Right ventricle myocardium inferior (tissue), 1 donor: Measurements from ENCODE around the gene A1CF. TPM values are rescaled to one million over a fixed set of nuclear protein-coding genes. Genes with fewer than 3 reads are reported as not detected.

ENCODE experiments used
- ATAC-seq: fragments of 200-7000 bp; cut with Tn5 transposase; one replicate; pipeline ENCODE4 v1.9.1; 2020; ENCODE audit warnings: mild to moderate bottlenecking, moderate library complexity
- DNase-seq: peaks from one replicate; pipeline ENCODE4 v3.0.0; 2021; ENCODE audit errors: missing footprints
- intact Hi-C: fragments of 100-400 bp; cut with DNase I; formaldehyde crosslinking; loops from one replicate; pipeline ENCODE4 v1.11.0; 2022
- total RNA-seq: library from RNA; stranded (reverse); fragmentation: NEBNext Ultra II Directional; extraction: Animal tissue kit (Norgen Biotek cat#: 25700); gene quantifications from one replicate; pipeline ENCODE4 v1.2.1, GENCODE V29; 2021
- donor health status: DM: no; HTN: yes; CAD: no; lungs with severe emphysema.

A1CF gene
- total RNA-seq, 1 donor from 2014 or later, result not detected

- DNase-seq (no peak), ATAC-seq (no peak)
- intact Hi-C loops, result no loop called here
Observed at GRCh38 chr10:50876429-50876828, 9.0 kb downstream of the A1CF start.

GRCh38 chr10:50874723-50875122 is 10.7 kb downstream of the A1CF start:
- ATAC-seq (no peak), DNase-seq (no peak)
- intact Hi-C loops, result no loop called here

DNA sequence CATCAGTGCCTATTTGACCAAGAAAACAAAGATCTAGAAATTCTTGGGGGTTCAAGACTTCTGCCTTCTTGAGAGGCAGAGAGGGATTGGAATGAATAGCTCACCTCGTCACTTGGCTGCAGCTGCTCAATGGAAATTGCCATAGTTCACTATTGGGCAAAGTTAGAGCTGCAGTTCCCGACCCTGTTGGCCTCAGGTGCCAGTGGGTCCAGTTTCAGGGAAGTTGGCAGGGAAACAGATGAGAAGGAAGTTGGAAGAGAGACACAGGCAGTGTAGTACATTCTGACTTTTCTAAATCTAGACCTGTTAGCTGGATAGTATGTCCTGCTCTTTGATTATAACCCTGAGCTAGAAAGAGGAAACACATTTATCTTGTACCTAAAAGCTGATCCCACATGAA is 19.1 kb downstream of the A1CF start:
- no peak for DNase-seq
- no peak for ATAC-seq
- intact Hi-C loops, result no loop called here

DNA sequence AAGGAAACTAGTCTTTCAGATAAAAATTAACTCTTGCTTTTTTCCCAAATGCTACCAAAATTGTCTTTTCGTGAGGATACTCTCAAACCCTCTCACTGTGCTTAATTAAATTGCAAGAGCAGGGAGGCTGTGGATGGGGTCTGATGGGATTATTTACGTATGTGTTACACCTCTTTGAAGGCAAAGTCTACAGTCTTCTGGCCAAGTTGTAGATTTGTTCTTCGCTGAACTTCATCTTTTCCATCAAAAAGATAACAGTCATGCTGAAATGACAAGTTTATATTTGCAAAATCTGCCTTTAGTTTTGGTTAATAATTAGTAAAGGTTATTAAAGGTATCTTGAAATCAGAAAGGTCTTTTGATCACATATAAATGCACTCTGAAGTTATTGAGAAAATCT is 22.7 kb downstream of the A1CF start:
- ATAC-seq (no peak), DNase-seq (no peak)
- intact Hi-C loops, result no loop called here

DNA sequence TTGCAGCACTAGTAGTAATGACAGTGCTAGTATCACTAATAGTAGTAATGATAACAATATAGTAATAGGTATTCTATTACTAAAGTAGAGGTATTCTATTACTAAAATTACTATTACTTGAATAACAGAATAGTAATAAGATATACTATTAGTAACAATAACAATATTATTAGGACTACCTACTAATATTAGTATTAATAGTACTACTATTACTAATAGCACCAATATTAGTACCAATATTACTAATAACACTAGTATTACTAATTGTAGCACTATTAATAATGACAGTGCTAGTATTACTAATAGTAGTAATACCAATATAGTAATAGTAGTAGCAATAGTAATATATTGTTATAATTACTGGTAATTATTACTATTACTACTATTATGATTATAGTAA is 24.1 kb downstream of the A1CF start:
- intact Hi-C loops, result no loop called here
- no peak for DNase-seq
- no peak for ATAC-seq

GRCh38 chr10:50857579-50857978 is 27.8 kb downstream of the A1CF start:
- ATAC-seq, result no peak
- intact Hi-C loops, result no loop called here

GRCh38 chr10:50855461-50855860 is 30.0 kb downstream of the A1CF start:
- no peak for ATAC-seq
- no peak for DNase-seq
- intact Hi-C loops, result no loop called here

More at GRCh38 chr10:50857579-50857978, 27.8 kb downstream of the A1CF start:
- DNase-seq, result no peak

DNA sequence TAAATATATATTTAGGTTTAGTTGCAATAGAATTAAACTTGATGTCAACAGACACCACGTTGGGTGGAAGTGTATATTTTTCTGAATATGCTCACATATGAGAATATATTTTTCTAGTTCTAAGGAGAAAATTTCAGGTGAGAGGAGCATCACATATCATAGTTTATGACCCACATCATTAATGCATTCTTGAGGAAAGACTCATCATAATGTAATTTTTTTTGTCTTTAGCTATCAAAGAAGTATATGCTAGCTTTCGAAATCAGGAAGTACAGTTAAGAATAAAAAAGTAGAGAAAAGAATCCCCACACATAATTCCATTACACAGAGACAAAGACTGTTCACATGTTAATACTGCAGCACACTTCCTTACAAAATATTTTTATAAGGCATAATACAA is 30.4 kb downstream of the A1CF start:
- intact Hi-C loops, result no loop called here
- ATAC-seq, result no peak

DNA sequence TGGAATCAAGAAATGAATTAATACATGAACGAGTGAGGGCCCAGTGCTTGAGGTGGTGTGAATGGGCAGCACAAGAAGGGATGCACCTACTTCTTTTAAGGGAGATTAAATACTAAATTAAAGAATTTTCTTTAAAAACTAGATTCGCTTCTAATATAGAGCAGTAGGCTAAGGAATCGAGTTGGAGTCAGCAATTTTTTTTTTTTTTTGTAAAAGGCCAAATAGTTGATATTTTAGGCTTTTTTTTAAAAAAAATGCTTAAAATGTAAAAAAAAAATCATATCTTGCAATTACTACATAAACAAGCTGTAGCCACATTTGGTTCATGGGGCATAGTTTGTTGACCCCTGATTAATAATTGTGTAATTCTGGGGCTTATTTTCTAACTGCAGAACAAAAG is 31.9 kb downstream of the A1CF start:
- intact Hi-C loops, result no loop called here
- peak; percentile 15 for DNase-seq
- no peak for ATAC-seq

More for the DNA sequence above, 30.4 kb downstream of the A1CF start:
- DNase-seq, result no peak

- no peak for DNase-seq
- ATAC-seq, result no peak
- intact Hi-C loops, result no loop called here
Observed at GRCh38 chr10:50851884-50852671, 33.3 kb downstream of the A1CF start.

GRCh38 chr10:50850578-50851230 is 34.7 kb downstream of the A1CF start:
- ATAC-seq, result no peak
- DNase-seq, result no peak
- intact Hi-C loops, result loop anchor here (1.0 kb wide), 1 partner anchor 9 kb away; no protein-coding TSS in a partner anchor

DNA sequence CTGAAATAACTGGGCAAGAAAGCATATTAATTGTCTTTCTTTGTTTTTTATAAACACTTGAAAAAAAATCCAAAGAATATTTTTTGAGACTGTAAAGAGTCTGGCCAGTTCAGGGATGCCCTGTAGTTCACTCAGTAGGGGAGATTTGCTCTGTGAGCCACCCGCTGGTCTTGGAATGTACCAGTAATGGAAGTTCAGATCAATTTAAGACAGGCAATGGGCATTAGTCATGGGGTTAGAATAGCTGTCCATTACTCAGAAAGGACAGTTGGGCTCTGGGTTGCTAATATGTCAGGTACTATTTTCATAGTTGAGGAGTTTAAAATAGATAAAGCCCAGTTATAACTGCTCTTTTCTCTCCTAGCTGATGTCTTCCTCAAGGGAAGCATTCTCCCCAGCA is 38.7 kb downstream of the A1CF start:
- ATAC-seq (no peak), DNase-seq (no peak)
- intact Hi-C loops, result no loop called here

DNA sequence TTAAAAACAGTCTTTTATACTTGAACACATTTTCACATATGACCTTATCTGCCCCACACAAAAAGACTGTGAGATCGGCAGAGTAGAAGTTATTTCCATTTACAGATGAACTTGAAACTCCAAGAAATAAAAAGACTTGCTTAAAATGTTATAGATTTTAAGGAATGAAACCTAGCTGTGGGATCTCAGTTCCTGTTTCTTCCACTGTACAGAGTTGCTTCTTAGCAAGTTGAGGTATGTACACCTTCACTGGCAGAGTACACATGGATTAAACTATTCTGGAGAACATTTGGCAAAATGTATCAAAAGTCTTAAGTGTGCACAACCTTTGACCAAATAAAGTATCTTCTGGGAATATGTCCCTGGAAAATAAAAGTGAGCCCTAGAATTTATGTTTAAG is 48.3 kb downstream of the A1CF start:
- intact Hi-C loops, result no loop called here
- DNase-seq, result no peak
- ATAC-seq, result no peak

DNA sequence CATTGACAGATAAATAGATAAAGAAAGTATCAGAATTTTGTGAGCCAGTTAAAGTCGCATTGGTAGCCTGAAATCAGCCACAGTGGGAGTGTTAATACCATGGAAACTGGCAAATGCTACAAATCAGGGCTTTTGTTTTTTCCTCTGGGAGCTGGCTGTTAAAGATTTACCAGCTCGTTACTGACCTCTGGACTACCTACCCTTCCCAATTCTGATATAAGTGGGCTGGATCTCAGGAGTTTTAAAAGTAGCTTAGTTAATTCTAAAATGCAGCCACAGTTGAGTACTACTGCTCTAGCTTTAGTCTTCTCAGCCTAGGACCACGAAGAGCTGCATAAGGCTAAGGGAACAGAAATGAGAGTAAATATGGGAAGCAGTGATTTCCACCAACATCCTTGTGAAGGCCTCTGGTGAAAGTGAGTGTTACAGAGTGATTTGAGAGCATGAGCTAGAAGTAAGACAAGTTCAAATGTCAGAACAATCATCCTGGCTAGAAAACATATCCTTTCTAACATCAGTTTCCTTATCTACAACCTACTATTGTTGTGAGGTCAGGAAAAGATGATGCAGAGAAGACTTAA is 53.2 kb downstream of the A1CF start:
- ATAC-seq (no peak), DNase-seq (no peak)
- intact Hi-C loops, result no loop called here

DNA sequence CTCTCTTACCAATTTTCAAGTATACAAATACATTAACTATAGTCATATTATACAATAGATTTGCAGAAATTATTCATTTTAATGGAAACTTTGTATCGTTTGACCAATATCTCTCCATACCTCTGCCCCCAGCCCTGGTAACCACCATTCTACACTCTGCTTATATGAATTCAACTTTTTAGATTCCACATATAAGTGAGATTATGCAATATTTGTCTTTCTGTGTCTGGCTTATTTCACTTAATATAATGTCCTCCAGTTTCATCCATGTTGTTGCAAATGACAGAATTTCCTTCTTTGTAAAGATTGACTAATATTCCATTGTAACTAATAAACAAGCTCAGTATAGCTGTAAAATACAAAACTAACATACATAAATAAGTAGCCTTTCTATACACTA is 55.4 kb downstream of the A1CF start:
- no peak for ATAC-seq
- intact Hi-C loops, result no loop called here
- DNase-seq, result no peak

DNA sequence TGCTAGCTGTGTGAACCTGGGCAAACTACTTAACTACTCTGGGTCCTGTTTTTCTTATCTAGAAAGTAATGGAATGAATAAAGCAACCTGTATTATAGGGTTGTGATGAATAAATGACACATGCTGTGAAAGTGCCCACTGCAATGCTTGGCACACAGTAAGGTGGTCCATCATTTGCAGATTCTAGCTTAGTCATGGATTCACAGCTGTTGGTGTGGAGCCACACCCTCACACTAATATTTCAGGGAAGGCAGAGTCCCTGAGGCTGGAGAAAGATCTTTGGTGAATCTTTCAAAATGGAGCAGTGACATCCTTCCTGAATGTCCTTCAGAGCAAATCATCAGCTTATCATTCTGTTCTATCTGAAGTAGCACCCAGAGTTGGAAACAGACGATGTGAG is 60.6 kb downstream of the A1CF start:
- DNase-seq (no peak), ATAC-seq (no peak)
- intact Hi-C loops, result no loop called here

- no peak for ATAC-seq
- intact Hi-C loops, result no loop called here
- DNase-seq, result no peak
Observed at GRCh38 chr10:50823789-50824188, 61.6 kb downstream of the A1CF start.

- no peak for ATAC-seq
Observed at GRCh38 chr10:50809596-50809995, 75.8 kb downstream of the A1CF start.

DNA sequence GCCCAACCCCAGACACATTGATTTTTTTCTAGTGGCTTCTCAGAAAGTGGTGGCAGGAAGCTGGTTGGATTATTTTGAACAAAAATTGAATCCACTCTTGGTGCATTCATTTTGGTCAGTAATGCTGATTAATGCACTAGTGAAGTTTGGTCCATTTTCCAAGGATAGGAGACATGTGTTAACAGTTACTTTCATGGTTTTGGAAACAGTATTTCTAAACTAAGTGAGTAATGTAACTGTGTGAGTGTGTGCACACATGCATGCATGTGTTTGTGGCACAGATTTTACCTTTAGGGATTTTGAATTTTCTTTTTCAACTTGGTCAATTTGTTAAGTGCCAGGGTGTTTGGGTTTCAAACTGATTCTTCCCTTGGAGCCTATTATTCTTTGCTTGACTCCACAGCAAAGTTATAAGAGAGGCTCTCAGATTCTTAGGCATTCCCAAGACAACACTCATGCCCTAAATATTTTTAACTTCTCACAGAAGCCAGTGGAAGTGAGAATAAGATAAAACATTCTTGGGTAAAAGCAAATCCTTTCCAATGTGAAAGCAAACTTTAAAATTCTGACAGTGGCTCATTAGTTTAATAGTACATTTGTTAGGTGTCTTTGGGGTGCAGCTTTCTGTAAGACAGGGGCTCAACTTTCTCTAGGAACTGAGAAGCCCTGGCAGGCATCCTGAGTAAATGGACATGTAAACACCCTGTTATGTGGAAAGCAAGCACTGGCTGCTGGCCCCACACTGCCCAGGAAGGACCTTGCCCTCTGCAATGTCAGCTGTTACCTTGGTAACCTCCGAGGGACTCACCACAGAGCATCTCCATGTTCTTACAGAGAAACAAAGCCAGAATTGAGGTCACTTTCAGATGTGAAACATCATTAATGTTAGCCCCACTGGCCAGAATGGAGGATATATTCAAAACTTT is 77.3 kb downstream of the A1CF start:
- intact Hi-C loops, result no loop called here
- DNase-seq (no peak), ATAC-seq (no peak)

More at GRCh38 chr10:50809596-50809995, 75.8 kb downstream of the A1CF start:
- intact Hi-C loops, result no loop called here
- DNase-seq, result peak; percentile 27
